Breast epithelium (tissue), 4 donors: ENCODE measurements around the gene MAPT. TPM values are rescaled to one million over a fixed set of nuclear protein-coding genes. Genes with fewer than 3 reads are reported as not detected.

ENCODE experiments used
- DNase-seq, 2 donors: peaks; one replicate each; pipeline ENCODE4 v3.0.0-alpha.2; 2019; ENCODE audit warnings: low spot score in 2 of 2
- H3K27ac ChIP-seq, 2 donors: fragments of 200-600 bp; sonication (generic) in 1 of 2; one replicate each; pipeline ENCODE4 v1.5.1; 2016 to 2019; ENCODE audit warnings: mild to moderate bottlenecking in 1 of 2
- H3K27me3 ChIP-seq, 2 donors: fragments of 200-600 bp; sonication (generic) in 1 of 2; one replicate each; pipeline versions ENCODE4 v1.5.1 to v1.6.0; 2017 to 2019; ENCODE audit warnings: control low read depth in 1 of 2, mild to moderate bottlenecking in 1 of 2
- H3K36me3 ChIP-seq: fragments of 200-600 bp; one replicate; pipeline ENCODE4 v1.5.1; 2019
- H3K4me1 ChIP-seq, 2 donors: fragments of 200-600 bp; sonication (generic); one replicate each; pipeline ENCODE4 v1.5.1; 2016 to 2019; ENCODE audit warnings: control low read depth in 1 of 2
- H3K4me3 ChIP-seq, 3 donors: fragments of 200-600 bp; sonication (generic); 1 replicate in 2 of 3; 2 replicates in 1 of 3; pipeline ENCODE4 v1.5.1; 2016 to 2019; ENCODE audit warnings: mild to moderate bottlenecking in 3 of 3, moderate library complexity in 2 of 3
- H3K9me3 ChIP-seq, 2 donors: fragments of 200-600 bp; sonication (generic) in 1 of 2; one replicate each; pipeline ENCODE4 v1.5.1; 2016 to 2019; ENCODE audit warnings: control low read depth in 1 of 2
- POLR2A ChIP-seq: fragments of 450-650 bp; IDR thresholded peaks from one replicate; pipeline ENCODE4 v1.6.1; 2016; ENCODE audit warnings: antibody characterized with exemption, mild to moderate bottlenecking, moderate library complexity
- POLR2AphosphoS5 ChIP-seq, 3 donors: sonication (generic); formaldehyde crosslinking; IDR thresholded peaks; one replicate each; pipeline ENCODE4 v1.6.1; 2017; ENCODE audit warnings: antibody characterized with exemption in 3 of 3
- intact Hi-C: fragments of 100-400 bp; cut with DNase I; formaldehyde crosslinking; loops from one replicate; pipeline ENCODE4 v1.15.1; 2023; ENCODE audit warnings: low total_unique reads
- total RNA-seq, 3 donors: library from RNA; depleted of rRNA; stranded (reverse); fragments of >200 nt; gene quantifications; one replicate each; pipeline ENCODE4 v1.1.0, GENCODE V29; 2016
- TF ChIP-seq, protein P1 (sequence below), 3 donors: fragments of 450-650 bp; IDR thresholded peaks; one replicate each; pipeline ENCODE4 v1.5.1; 2016 to 2017; ENCODE audit warnings: antibody characterized with exemption in 3 of 3, mild to moderate bottlenecking in 3 of 3, moderate library complexity in 3 of 3

Gene MAPT
- total RNA-seq, 3 donors from 2014 or later = 9.9 to 15.1 (median 12.4) TPM

GRCh38 chr17:45895969-45896785, 1.8 kb downstream of the MAPT start:
- no peak for DNase-seq
- Histone ChIP-seq H3K4me1 (peaks cover 0 to 8% of the 10 kb centered on the region in 2 donors), H3K9me3 (no peaks in the 10 kb centered on the region), H3K27ac (peak overlapping the region in 1 of 2 donors; percentile 10), H3K27me3 (peaks cover 0 to 28% of the 10 kb centered on the region in 2 donors), H3K36me3 (no peaks in the 10 kb centered on the region), H3K4me3 (peak overlapping the region; percentile 70 to 96 (median 81))
- TF ChIP-seq POLR2A (no peak), POLR2AphosphoS5 (IDR thresholded peaks at IDR 0.05) (no peak)
- TF ChIP-seq, protein P1, sequence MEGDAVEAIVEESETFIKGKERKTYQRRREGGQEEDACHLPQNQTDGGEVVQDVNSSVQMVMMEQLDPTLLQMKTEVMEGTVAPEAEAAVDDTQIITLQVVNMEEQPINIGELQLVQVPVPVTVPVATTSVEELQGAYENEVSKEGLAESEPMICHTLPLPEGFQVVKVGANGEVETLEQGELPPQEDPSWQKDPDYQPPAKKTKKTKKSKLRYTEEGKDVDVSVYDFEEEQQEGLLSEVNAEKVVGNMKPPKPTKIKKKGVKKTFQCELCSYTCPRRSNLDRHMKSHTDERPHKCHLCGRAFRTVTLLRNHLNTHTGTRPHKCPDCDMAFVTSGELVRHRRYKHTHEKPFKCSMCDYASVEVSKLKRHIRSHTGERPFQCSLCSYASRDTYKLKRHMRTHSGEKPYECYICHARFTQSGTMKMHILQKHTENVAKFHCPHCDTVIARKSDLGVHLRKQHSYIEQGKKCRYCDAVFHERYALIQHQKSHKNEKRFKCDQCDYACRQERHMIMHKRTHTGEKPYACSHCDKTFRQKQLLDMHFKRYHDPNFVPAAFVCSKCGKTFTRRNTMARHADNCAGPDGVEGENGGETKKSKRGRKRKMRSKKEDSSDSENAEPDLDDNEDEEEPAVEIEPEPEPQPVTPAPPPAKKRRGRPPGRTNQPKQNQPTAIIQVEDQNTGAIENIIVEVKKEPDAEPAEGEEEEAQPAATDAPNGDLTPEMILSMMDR (IDR thresholded peaks at IDR 0.05) = no peak
- intact Hi-C loops = no loop called here

DNA sequence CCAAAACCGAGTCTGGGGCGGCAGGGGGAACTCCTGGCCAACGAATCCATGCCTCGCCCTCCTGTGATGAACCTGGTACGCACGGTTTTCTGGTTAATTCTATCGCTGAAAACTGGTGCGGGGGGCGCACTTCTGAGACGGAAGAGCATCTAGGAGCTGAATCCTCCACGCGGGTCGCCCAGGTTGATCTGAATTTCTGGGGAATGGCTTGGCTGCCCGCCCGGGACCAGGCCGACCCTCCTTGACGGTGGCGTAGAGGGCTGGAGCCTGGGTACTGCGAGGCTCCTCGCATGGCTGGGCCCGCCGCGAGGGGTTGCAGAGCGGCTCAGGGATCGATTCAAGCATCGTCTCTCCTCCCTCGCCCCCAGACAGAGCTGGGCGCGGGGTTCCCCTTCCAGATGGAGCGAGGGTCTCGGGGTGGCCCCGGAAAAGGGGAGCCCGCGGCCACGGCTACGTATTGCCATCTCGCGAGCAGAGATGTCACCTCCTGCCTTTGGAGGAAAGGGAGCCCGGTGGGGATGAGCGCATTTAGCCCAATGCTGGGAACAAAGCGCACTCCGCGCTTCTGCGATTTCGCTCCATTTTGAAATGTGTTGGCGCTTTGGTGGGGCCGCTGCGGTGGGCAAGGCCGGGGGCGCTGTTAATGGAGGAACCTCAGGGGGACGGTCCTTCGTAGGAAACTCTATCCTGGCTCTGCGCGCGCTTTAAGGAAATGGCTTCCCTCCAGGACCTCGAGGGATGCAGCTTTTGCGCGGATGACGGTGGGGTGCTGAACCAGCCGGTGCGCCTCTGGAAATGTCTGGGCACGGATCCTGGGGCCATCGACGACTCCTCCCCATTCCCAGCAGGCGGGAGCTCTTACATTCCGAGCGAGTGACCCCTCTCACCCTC, 2.7 kb downstream of the MAPT start:
- intact Hi-C loops = no loop called here
- DNase-seq = no peak
- TF ChIP-seq POLR2A (no peak), POLR2AphosphoS5 (IDR thresholded peaks at IDR 0.05) (no peak)
- TF ChIP-seq, protein P1 (IDR thresholded peaks at IDR 0.05) = no peak
- Histone ChIP-seq H3K9me3 (no peaks in the 10 kb centered on the region), H3K27me3 (peaks cover 0 to 28% of the 10 kb centered on the region in 2 donors), H3K27ac (peak overlapping the region in 1 of 2 donors; percentile 19), H3K4me3 (peak overlapping the region in 2 of 3 donors; percentile 15 to 96), H3K36me3 (no peaks in the 10 kb centered on the region), H3K4me1 (peaks cover 0 to 8% of the 10 kb centered on the region in 2 donors)

GRCh38 chr17:45900136-45900535, 5.8 kb downstream of the MAPT start:
- no peaks in the 10 kb centered on the region for H3K36me3 ChIP-seq
- H3K4me3 ChIP-seq = no peak overlapping the region
- H3K9me3 ChIP-seq = no peaks in the 10 kb centered on the region
- peaks cover 0 to 28% of the 10 kb centered on the region in 2 donors for H3K27me3 ChIP-seq
- TF ChIP-seq POLR2AphosphoS5 (IDR thresholded peaks at IDR 0.05) (no peak), POLR2A (no peak)
- TF ChIP-seq, protein P1 (IDR thresholded peaks at IDR 0.05) = no peak
- intact Hi-C loops = no loop called here
- peak overlapping the region in 1 of 2 donors; percentile 55 for H3K27ac ChIP-seq
- peak in 1 of 2 donors; percentile 24 for DNase-seq
- peaks cover 0 to 8% of the 10 kb centered on the region in 2 donors for H3K4me1 ChIP-seq

GRCh38 chr17:45900723-45901415, 6.5 kb downstream of the MAPT start:
- no peak for DNase-seq
- peaks cover 0 to 8% of the 10 kb centered on the region in 2 donors for H3K4me1 ChIP-seq
- H3K27me3 ChIP-seq = peaks cover 0 to 22% of the 10 kb centered on the region in 2 donors
- peak overlapping the region; percentile 7 to 48 for H3K27ac ChIP-seq
- H3K9me3 ChIP-seq = no peaks in the 10 kb centered on the region
- no peak overlapping the region for H3K4me3 ChIP-seq
- TF ChIP-seq POLR2A (no peak), POLR2AphosphoS5 (IDR thresholded peaks at IDR 0.05) (no peak)
- TF ChIP-seq, protein P1 (IDR thresholded peaks at IDR 0.05) = no peak
- intact Hi-C loops = no loop called here
- H3K36me3 ChIP-seq = no peaks in the 10 kb centered on the region
